Neural progenitor cell (in vitro differentiated cells): ENCODE data around the gene KCTD14.

Experiments
- EZH2 ChIP-seq: fragments of 200-600 bp; sonication (generic); IDR thresholded peaks from 2 replicates; pipeline ENCODE4 v1.6.1; 2017; ENCODE audit warnings: antibody characterized with exemption, mild to moderate bottlenecking, moderate library complexity
- EZH2phosphoT487 ChIP-seq: fragments of 200-600 bp; sonication (generic); IDR thresholded peaks from 2 replicates; pipeline ENCODE4 v1.6.1; 2017; ENCODE audit warnings: antibody characterized with exemption
- TF ChIP-seq, protein P1 (sequence below): fragments of 200-600 bp; sonication (generic); IDR thresholded peaks from 2 replicates; pipeline ENCODE4 v1.5.1; 2017; ENCODE audit warnings: antibody characterized with exemption, mild to moderate bottlenecking

DNA sequence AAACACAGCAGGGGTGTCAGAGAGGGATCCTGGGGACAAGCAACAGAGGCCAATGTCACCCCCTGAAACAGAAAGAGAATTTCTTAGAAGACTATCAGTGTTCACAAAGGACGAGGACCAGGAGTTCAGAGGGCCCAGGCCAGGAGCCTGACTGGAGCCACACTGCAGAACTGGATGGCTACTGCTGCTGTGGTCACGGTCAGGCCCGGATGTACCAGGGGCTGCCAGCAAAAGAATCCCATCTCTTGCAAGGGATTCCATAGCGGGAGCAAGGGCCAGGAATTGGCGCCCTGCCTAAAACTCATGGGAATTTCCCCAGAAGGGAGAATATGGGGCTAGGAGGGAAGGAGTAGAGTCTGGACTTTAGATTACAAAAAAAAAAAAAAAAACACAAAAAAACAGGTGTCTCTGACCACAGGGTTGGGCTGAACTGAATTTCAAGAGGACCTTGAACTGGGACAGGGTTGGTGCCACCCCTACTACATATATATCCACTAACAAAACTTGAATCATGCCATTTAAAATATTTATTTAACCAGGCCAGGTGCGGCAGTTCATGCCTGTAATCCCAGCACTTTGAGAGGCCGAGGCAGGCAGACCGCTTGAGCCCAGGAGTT is 15.7 kb upstream of the KCTD14 start:
- TF ChIP-seq EZH2, result no peak
- TF ChIP-seq, protein P1, sequence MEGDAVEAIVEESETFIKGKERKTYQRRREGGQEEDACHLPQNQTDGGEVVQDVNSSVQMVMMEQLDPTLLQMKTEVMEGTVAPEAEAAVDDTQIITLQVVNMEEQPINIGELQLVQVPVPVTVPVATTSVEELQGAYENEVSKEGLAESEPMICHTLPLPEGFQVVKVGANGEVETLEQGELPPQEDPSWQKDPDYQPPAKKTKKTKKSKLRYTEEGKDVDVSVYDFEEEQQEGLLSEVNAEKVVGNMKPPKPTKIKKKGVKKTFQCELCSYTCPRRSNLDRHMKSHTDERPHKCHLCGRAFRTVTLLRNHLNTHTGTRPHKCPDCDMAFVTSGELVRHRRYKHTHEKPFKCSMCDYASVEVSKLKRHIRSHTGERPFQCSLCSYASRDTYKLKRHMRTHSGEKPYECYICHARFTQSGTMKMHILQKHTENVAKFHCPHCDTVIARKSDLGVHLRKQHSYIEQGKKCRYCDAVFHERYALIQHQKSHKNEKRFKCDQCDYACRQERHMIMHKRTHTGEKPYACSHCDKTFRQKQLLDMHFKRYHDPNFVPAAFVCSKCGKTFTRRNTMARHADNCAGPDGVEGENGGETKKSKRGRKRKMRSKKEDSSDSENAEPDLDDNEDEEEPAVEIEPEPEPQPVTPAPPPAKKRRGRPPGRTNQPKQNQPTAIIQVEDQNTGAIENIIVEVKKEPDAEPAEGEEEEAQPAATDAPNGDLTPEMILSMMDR, result no peak
- TF ChIP-seq EZH2phosphoT487, result no peak
